ENCODE data around the gene PNLIPRP3. TPM values are rescaled to one million over a fixed set of nuclear protein-coding genes. Genes with fewer than 3 reads are reported as not detected.

The PNLIPRP3 gene
- total RNA-seq, 1 experiment from 2014 or later, result not detected

DNA sequence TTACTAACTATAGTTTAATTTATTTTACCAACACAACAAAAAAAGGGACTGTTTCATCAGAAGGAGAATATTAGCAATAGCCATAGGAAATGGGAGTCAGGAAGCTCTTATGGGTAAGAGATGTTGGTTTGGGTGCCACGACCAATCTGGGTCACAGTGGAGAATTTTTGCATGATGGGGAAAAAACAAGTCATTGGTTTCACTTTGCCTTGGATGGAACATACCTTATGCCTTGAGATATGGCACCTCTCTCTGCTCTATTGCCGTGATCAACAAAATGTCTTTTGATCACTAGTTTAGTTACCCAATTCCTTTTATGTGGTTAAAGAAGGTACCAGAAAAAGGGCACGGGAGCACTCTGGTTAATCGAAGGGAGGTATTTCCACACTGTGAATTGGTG, 48.2 kb downstream of the PNLIPRP3 start:
- no peak for DNase-seq (ENCODE audit: low spot score)
- Mint-ChIP-seq H3K4me3 (no peak overlapping the region), H3K27me3 (ENCODE audit: low read depth) (peaks cover 6% of the 10 kb centered on the region), H3K36me3 (peaks cover 17% of the 10 kb centered on the region), H3K9me3 (peaks cover 29% of the 10 kb centered on the region), H3K4me1 (peaks cover 22% of the 10 kb centered on the region), H3K27ac (no peak overlapping the region)
- TF ChIP-seq CREM (CRISPR knock-in tag; IDR thresholded peaks at IDR 0.05), result no peak
- TF ChIP-seq MYBL2 (CRISPR knock-in tag; IDR thresholded peaks at IDR 0.05), result no peak
- no peak for TF ChIP-seq SMAD4 (CRISPR knock-in tag; IDR thresholded peaks at IDR 0.05)
- no peak for TF ChIP-seq SOX15 (CRISPR knock-in tag; IDR thresholded peaks at IDR 0.05)
- no peak for TF ChIP-seq FOXP1 (CRISPR knock-in tag; IDR thresholded peaks at IDR 0.05; ENCODE audit: borderline replicate concordance)
- TF ChIP-seq, protein P1, sequence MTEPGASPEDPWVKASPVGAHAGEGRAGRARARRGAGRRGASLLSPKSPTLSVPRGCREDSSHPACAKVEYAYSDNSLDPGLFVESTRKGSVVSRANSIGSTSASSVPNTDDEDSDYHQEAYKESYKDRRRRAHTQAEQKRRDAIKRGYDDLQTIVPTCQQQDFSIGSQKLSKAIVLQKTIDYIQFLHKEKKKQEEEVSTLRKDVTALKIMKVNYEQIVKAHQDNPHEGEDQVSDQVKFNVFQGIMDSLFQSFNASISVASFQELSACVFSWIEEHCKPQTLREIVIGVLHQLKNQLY (CRISPR knock-in tag; IDR thresholded peaks at IDR 0.05), result no peak
- TF ChIP-seq, protein P2, sequence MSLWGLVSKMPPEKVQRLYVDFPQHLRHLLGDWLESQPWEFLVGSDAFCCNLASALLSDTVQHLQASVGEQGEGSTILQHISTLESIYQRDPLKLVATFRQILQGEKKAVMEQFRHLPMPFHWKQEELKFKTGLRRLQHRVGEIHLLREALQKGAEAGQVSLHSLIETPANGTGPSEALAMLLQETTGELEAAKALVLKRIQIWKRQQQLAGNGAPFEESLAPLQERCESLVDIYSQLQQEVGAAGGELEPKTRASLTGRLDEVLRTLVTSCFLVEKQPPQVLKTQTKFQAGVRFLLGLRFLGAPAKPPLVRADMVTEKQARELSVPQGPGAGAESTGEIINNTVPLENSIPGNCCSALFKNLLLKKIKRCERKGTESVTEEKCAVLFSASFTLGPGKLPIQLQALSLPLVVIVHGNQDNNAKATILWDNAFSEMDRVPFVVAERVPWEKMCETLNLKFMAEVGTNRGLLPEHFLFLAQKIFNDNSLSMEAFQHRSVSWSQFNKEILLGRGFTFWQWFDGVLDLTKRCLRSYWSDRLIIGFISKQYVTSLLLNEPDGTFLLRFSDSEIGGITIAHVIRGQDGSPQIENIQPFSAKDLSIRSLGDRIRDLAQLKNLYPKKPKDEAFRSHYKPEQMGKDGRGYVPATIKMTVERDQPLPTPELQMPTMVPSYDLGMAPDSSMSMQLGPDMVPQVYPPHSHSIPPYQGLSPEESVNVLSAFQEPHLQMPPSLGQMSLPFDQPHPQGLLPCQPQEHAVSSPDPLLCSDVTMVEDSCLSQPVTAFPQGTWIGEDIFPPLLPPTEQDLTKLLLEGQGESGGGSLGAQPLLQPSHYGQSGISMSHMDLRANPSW (CRISPR knock-in tag; conservative IDR thresholded peaks at IDR 0.05; ENCODE audit: low read depth), result no peak
- TF ChIP-seq, protein P3, sequence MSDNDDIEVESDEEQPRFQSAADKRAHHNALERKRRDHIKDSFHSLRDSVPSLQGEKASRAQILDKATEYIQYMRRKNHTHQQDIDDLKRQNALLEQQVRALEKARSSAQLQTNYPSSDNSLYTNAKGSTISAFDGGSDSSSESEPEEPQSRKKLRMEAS (CRISPR knock-in tag; IDR thresholded peaks at IDR 0.05), result no peak
- TF ChIP-seq, protein P4, sequence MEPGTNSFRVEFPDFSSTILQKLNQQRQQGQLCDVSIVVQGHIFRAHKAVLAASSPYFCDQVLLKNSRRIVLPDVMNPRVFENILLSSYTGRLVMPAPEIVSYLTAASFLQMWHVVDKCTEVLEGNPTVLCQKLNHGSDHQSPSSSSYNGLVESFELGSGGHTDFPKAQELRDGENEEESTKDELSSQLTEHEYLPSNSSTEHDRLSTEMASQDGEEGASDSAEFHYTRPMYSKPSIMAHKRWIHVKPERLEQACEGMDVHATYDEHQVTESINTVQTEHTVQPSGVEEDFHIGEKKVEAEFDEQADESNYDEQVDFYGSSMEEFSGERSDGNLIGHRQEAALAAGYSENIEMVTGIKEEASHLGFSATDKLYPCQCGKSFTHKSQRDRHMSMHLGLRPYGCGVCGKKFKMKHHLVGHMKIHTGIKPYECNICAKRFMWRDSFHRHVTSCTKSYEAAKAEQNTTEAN (CRISPR knock-in tag; IDR thresholded peaks at IDR 0.05), result no peak
- no peak for TF ChIP-seq NR3C1 (CRISPR knock-in tag; conservative IDR thresholded peaks at IDR 0.05; ENCODE audit: low read depth)
- TF ChIP-seq GRHL2 (CRISPR knock-in tag; IDR thresholded peaks at IDR 0.05; ENCODE audit: insufficient replicate concordance, severe bottlenecking), result no peak
- no peak for TF ChIP-seq ZNF232 (CRISPR knock-in tag; IDR thresholded peaks at IDR 0.05)
- TF ChIP-seq ZNF317 (CRISPR knock-in tag; IDR thresholded peaks at IDR 0.05; ENCODE audit: borderline replicate concordance, low read depth), result no peak
- TF ChIP-seq, protein P5, sequence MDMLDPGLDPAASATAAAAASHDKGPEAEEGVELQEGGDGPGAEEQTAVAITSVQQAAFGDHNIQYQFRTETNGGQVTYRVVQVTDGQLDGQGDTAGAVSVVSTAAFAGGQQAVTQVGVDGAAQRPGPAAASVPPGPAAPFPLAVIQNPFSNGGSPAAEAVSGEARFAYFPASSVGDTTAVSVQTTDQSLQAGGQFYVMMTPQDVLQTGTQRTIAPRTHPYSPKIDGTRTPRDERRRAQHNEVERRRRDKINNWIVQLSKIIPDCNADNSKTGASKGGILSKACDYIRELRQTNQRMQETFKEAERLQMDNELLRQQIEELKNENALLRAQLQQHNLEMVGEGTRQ (CRISPR knock-in tag; IDR thresholded peaks at IDR 0.05), result no peak
- no peak for TF ChIP-seq TEAD1 (CRISPR knock-in tag; IDR thresholded peaks at IDR 0.05)
- no peak for TF ChIP-seq TP53 (CRISPR knock-in tag; IDR thresholded peaks at IDR 0.05)
- TF ChIP-seq, protein P6, sequence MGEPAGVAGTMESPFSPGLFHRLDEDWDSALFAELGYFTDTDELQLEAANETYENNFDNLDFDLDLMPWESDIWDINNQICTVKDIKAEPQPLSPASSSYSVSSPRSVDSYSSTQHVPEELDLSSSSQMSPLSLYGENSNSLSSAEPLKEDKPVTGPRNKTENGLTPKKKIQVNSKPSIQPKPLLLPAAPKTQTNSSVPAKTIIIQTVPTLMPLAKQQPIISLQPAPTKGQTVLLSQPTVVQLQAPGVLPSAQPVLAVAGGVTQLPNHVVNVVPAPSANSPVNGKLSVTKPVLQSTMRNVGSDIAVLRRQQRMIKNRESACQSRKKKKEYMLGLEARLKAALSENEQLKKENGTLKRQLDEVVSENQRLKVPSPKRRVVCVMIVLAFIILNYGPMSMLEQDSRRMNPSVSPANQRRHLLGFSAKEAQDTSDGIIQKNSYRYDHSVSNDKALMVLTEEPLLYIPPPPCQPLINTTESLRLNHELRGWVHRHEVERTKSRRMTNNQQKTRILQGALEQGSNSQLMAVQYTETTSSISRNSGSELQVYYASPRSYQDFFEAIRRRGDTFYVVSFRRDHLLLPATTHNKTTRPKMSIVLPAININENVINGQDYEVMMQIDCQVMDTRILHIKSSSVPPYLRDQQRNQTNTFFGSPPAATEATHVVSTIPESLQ (CRISPR knock-in tag; IDR thresholded peaks at IDR 0.05), result no peak
- TF ChIP-seq, protein P7, sequence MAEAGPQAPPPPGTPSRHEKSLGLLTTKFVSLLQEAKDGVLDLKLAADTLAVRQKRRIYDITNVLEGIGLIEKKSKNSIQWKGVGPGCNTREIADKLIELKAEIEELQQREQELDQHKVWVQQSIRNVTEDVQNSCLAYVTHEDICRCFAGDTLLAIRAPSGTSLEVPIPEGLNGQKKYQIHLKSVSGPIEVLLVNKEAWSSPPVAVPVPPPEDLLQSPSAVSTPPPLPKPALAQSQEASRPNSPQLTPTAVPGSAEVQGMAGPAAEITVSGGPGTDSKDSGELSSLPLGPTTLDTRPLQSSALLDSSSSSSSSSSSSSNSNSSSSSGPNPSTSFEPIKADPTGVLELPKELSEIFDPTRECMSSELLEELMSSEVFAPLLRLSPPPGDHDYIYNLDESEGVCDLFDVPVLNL (CRISPR knock-in tag; IDR thresholded peaks at IDR 0.05; ENCODE audit: borderline replicate concordance, low read depth), result no peak
- CTCF ChIA-PET, result no interaction called here
- POLR2A ChIA-PET, result no interaction called here
- ATAC-seq, result no peak

All from WTC11 (cell line).